CD4-positive, alpha-beta T cell (primary cell): ENCODE data around the gene CFAP410. TPM values are rescaled to one million over a fixed set of nuclear protein-coding genes. Genes with fewer than 3 reads are reported as not detected.

Experiments
- ATAC-seq: fragments of 200-7000 bp; cut with Tn5 transposase; one replicate; pipeline ENCODE4 v1.10.0; 2022; ENCODE audit warnings: mild to moderate bottlenecking; ENCODE audit not compliant: poor library complexity
- CTCF ChIA-PET: fragments of 350-600 bp; sonication (Branson Sonifier 250); formaldehyde crosslinking; loops from one replicate; lab custom pipeline; 2021; ENCODE audit warnings: antibody characterized with exemption, inconsistent platforms; lab: Charles Lee
- POLR2A ChIA-PET: fragments of 350-600 bp; sonication (Branson Sonifier 250); formaldehyde crosslinking; loops from one replicate; lab custom pipeline; 2021; ENCODE audit warnings: antibody characterized with exemption, inconsistent platforms; lab: Charles Lee
- DNase-seq, 14 experiments: peaks; one replicate each; pipeline ENCODE4 v3.0.0-alpha.2; 2013 to 2020; ENCODE audit warnings: mixed read lengths in 2 of 14
- H3K27ac ChIP-seq, 2 donors: one replicate each; pipeline versions ENCODE4 v1.5.1 to v1.7.0; 2013; ENCODE audit warnings: low read length in 2 of 2, low read depth in 1 of 2, mild to moderate bottlenecking in 1 of 2
- H3K27me3 ChIP-seq, 2 experiments: 1 replicate in 1 of 2; 2 replicates in 1 of 2; pipeline versions ENCODE4 v1.6.1 to v1.7.0; 2013; ENCODE audit warnings: low read length in 2 of 2, control low read depth in 1 of 2, mild to moderate bottlenecking in 1 of 2, moderate library complexity in 1 of 2; ENCODE audit not compliant: insufficient read depth in 2 of 2, control insufficient read depth in 1 of 2
- H3K36me3 ChIP-seq: one replicate; pipeline ENCODE4 v1.6.1; 2013; ENCODE audit warnings: low read length, control low read depth; ENCODE audit not compliant: insufficient read depth
- H3K4me1 ChIP-seq: one replicate; pipeline ENCODE4 v1.6.1; 2013; ENCODE audit warnings: low read length, control low read depth; ENCODE audit not compliant: insufficient read depth
- H3K4me3 ChIP-seq: one replicate; pipeline ENCODE4 v1.5.1; 2013; ENCODE audit warnings: mild to moderate bottlenecking, low read length, moderate library complexity
- H3K9me3 ChIP-seq, 2 experiments: 1 replicate in 1 of 2; 2 replicates in 1 of 2; pipeline versions ENCODE4 v1.6.1 to v1.7.0; 2013; ENCODE audit warnings: low read length in 2 of 2, mild to moderate bottlenecking in 2 of 2, control low read depth in 1 of 2, moderate library complexity in 1 of 2; ENCODE audit not compliant: control insufficient read depth in 1 of 2, insufficient read depth in 1 of 2
- H3K27ac Mint-ChIP-seq: one replicate; pipeline ENCODE4 v1.8.0; 2020; ENCODE audit warnings: mixed read lengths
- H3K27me3 Mint-ChIP-seq: one replicate; pipeline ENCODE4 v1.8.0; 2021; ENCODE audit warnings: mixed read lengths
- H3K36me3 Mint-ChIP-seq: one replicate; pipeline ENCODE4 v1.8.0; 2021; ENCODE audit warnings: low read depth, mixed read lengths
- H3K4me1 Mint-ChIP-seq: one replicate; pipeline ENCODE4 v1.8.0; 2021; ENCODE audit warnings: low read depth, mixed read lengths
- H3K4me3 Mint-ChIP-seq: one replicate; pipeline ENCODE4 v1.8.0; 2020; ENCODE audit warnings: mild to moderate bottlenecking, mixed read lengths
- H3K9me3 Mint-ChIP-seq: one replicate; pipeline ENCODE4 v1.8.0; 2020; ENCODE audit warnings: mixed read lengths
- intact Hi-C, 2 experiments: fragments of 100-400 bp; cut with DNase I in 1 of 2; cut with micrococcal nuclease in 1 of 2; formaldehyde crosslinking; loops; one replicate each; pipeline versions ENCODE4 v1.15.1 to v1.9.0; 2023 to 2025; cut with DNase I, micrococcal nuclease
- total RNA-seq, 174 experiments: library from RNA in 2 of 174; stranded (reverse) in 2 of 174; gene quantifications; one replicate each; pipeline ENCODE4 v1.2.3 and lab custom pipeline; 2021 to 2026
- TF ChIP-seq, protein P1 (sequence below): fragments of 200-600 bp; IDR thresholded peaks from one replicate; pipeline ENCODE4 v1.8.0; 2022; ENCODE audit warnings: antibody characterized with exemption, mild to moderate bottlenecking

CFAP410 gene
- total RNA-seq, 2 experiments from 2014 or later, result 50.1 to 51.6 TPM

- H3K4me3 Mint-ChIP-seq, result no peak overlapping the region
- Histone ChIP-seq H3K27ac (no peak overlapping the region), H3K27me3 (no peaks in the 10 kb centered on the region), H3K36me3 (no peaks in the 10 kb centered on the region), H3K9me3 (peaks cover 6 to 28% of the 10 kb centered on the region in 2 experiments), H3K4me1 (no peaks in the 10 kb centered on the region), H3K4me3 (no peak overlapping the region)
- H3K27ac Mint-ChIP-seq, result no peak overlapping the region
- H3K27me3 Mint-ChIP-seq, result no peaks in the 10 kb centered on the region
- DNase-seq, result no peak
- ChIA-PET CTCF (no interaction called here), POLR2A (no interaction called here)
- intact Hi-C loops, result no loop called here
- no peaks in the 10 kb centered on the region for H3K4me1 Mint-ChIP-seq
- H3K36me3 Mint-ChIP-seq, result no peaks in the 10 kb centered on the region
- TF ChIP-seq, protein P1, sequence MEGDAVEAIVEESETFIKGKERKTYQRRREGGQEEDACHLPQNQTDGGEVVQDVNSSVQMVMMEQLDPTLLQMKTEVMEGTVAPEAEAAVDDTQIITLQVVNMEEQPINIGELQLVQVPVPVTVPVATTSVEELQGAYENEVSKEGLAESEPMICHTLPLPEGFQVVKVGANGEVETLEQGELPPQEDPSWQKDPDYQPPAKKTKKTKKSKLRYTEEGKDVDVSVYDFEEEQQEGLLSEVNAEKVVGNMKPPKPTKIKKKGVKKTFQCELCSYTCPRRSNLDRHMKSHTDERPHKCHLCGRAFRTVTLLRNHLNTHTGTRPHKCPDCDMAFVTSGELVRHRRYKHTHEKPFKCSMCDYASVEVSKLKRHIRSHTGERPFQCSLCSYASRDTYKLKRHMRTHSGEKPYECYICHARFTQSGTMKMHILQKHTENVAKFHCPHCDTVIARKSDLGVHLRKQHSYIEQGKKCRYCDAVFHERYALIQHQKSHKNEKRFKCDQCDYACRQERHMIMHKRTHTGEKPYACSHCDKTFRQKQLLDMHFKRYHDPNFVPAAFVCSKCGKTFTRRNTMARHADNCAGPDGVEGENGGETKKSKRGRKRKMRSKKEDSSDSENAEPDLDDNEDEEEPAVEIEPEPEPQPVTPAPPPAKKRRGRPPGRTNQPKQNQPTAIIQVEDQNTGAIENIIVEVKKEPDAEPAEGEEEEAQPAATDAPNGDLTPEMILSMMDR, result no peak
- ATAC-seq, result no peak
- no peaks in the 10 kb centered on the region for H3K9me3 Mint-ChIP-seq
Observed at GRCh38 chr21:44365967-44366585, 26.9 kb upstream of the CFAP410 start.

- H3K4me1 Mint-ChIP-seq, result peaks cover 5% of the 10 kb centered on the region
Observed at GRCh38 chr21:44365251-44365966, 26.2 kb upstream of the CFAP410 start.

DNA sequence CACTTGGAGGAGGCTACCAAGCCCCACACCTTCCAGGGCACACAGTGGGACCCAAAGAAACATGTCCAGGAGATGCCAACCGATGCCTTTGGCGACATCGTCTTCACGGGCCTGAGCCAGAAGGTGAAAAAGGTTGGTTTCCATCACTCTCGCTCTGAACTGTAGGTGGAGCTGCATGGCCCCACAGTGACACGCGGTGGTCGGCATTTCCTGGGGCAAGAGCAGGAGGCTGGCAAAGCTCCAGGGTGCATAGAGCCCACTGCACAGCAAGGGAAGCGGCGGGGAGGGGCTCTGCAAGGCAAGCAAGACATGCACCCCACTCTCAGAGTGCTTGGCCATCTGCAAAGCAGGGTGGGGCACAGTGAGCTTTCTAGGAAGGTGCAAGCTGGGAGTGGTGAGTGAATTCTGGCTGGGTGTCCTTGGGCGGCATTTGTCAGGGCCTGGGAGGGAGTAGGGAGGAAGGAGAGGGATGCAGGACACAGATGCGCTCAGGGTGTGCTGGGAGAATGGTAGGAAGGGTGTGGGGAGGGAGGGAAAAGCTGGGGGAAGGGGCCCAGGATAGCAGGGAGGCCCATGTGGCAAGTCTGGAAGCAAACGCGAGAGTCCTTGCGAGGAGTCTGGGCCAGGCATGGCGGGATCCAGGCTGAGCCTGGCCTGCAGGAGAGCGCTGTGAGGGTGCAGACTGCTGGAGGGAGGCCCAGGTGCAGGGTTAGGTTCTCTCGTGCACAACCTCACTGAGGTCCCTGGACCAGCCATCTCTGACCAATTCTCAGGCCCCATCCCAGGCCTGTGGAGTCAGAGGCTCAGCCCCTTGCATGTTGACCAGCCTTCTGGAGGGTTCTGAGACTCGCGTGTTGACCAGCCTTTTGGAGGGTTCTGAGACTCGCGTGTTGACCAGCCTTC is 25.2 kb upstream of the CFAP410 start:
- H3K27ac ChIP-seq, result no peak overlapping the region
- no peak overlapping the region for H3K27ac Mint-ChIP-seq
- CTCF ChIA-PET, result no interaction called here

More at GRCh38 chr21:44365251-44365966, 26.2 kb upstream of the CFAP410 start:
- Mint-ChIP-seq H3K27me3 (no peaks in the 10 kb centered on the region), H3K4me3 (no peak overlapping the region), H3K36me3 (no peaks in the 10 kb centered on the region), H3K9me3 (no peaks in the 10 kb centered on the region), H3K27ac (no peak overlapping the region)
- ATAC-seq (no peak), DNase-seq (no peak)
- Histone ChIP-seq H3K4me3 (no peak overlapping the region), H3K27me3 (no peaks in the 10 kb centered on the region), H3K4me1 (peaks cover under 1% of the 10 kb centered on the region), H3K27ac (no peak overlapping the region), H3K36me3 (no peaks in the 10 kb centered on the region), H3K9me3 (peaks cover 6 to 21% of the 10 kb centered on the region in 2 experiments)
- TF ChIP-seq, protein P1, result no peak
- intact Hi-C loops, result no loop called here
- ChIA-PET CTCF (no interaction called here), POLR2A (no interaction called here)

More for the DNA sequence above, 25.2 kb upstream of the CFAP410 start:
- H3K27me3 Mint-ChIP-seq, result no peaks in the 10 kb centered on the region
- peaks cover 9% of the 10 kb centered on the region for H3K4me1 Mint-ChIP-seq
- Histone ChIP-seq H3K27me3 (no peaks in the 10 kb centered on the region), H3K4me1 (peaks cover 4% of the 10 kb centered on the region), H3K9me3 (peaks cover 6 to 21% of the 10 kb centered on the region in 2 experiments), H3K36me3 (no peaks in the 10 kb centered on the region), H3K4me3 (no peak overlapping the region)
- H3K36me3 Mint-ChIP-seq, result no peaks in the 10 kb centered on the region
- no peak overlapping the region for H3K4me3 Mint-ChIP-seq
- H3K9me3 Mint-ChIP-seq, result no peaks in the 10 kb centered on the region
- TF ChIP-seq, protein P1, result no peak
- ATAC-seq, result no peak
- POLR2A ChIA-PET, result no interaction called here
- no peak for DNase-seq
- intact Hi-C loops, result no loop called here
